Uterus (tissue), 4 donors: ENCODE data around the gene CHST9. TPM values are rescaled to one million over a fixed set of nuclear protein-coding genes. Genes with fewer than 3 reads are reported as not detected.
"Not testable (repeated sequence)": the region's sequence is repeated elsewhere in the genome, so short reads cannot be mapped to it uniquely, and the experiment has no call there.

Source experiments
- DNase-seq, 2 donors: peaks; one replicate each; pipeline ENCODE4 v3.0.0-alpha.2; 2019 to 2020
- H3K27ac ChIP-seq, 2 donors: fragments of 200-600 bp; sonication (generic); 1 replicate in 1 of 2; 2 replicates in 1 of 2; pipeline ENCODE4 v1.5.1; 2016 to 2018
- H3K27me3 ChIP-seq, 2 donors: fragments of 200-600 bp; sonication (generic); one replicate each; pipeline ENCODE4 v1.5.1; 2018 to 2019; ENCODE audit warnings: control low read depth in 1 of 2
- H3K36me3 ChIP-seq, 2 donors: fragments of 200-600 bp; sonication (generic); one replicate each; pipeline ENCODE4 v1.5.1; 2019; ENCODE audit warnings: control low read depth in 1 of 2
- H3K4me1 ChIP-seq, 2 donors: fragments of 200-600 bp; sonication (generic); one replicate each; pipeline ENCODE4 v1.5.1; 2018 to 2019; ENCODE audit warnings: control low read depth in 1 of 2
- H3K4me3 ChIP-seq, 2 donors: fragments of 200-600 bp; sonication (generic); 1 replicate in 1 of 2; 2 replicates in 1 of 2; pipeline ENCODE4 v1.5.1; 2018 to 2019; ENCODE audit warnings: mild to moderate bottlenecking in 1 of 2
- H3K9me3 ChIP-seq, 2 donors: fragments of 200-600 bp; sonication (generic); one replicate each; pipeline ENCODE4 v1.5.1; 2019; ENCODE audit warnings: control low read depth in 1 of 2
- POLR2A ChIP-seq, 2 donors: fragments of 450-650 bp; IDR thresholded peaks; one replicate each; pipeline ENCODE4 v1.6.1; 2016; ENCODE audit warnings: antibody characterized with exemption in 2 of 2, mild to moderate bottlenecking in 1 of 2, moderate library complexity in 1 of 2
- intact Hi-C: fragments of 100-400 bp; cut with DNase I; formaldehyde crosslinking; loops from one replicate; pipeline ENCODE4 v1.15.1; 2023; ENCODE audit warnings: low total_unique reads
- total RNA-seq, 4 donors: library from RNA; depleted of rRNA in 3 of 4; stranded (reverse); fragments of >200 nt in 3 of 4; gene quantifications; one replicate each; pipeline versions ENCODE4 v1.1.0 to v1.2.4, GENCODE V29; 2014 to 2023
- TF ChIP-seq, protein P1 (sequence below), 4 experiments: fragments of 200-600 bp in 2 of 4; fragments of 450-650 bp in 2 of 4; sonication (generic) in 2 of 4; IDR thresholded peaks; one replicate each; pipeline ENCODE4 v1.5.1; 2016 to 2019; ENCODE audit warnings: antibody characterized with exemption in 4 of 4, mild to moderate bottlenecking in 2 of 4, moderate library complexity in 1 of 4
- donor health status: DM: yes; HTN: yes; CAD: no.

CHST9 gene
- total RNA-seq, 4 donors from 2014 or later = 0.21 to 3.7 TPM; not detected in 2

DNA sequence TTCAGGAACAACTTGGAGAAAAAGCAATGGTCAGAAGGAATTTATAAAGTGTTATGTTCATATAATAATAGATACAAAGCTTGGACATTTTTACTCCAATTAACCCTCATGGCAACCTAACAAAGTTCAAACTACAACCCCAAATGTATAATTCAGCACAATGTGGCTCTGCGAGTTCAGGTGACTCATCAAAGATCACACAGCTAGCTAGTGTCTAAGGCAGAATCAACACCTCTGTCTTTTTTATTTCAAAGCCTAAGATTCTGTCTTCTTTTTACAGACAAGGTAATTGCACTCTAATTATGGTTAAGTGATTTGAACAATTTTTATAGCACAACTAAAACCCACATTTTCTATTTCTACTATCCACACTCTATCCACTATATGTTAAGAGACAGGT, 90.5 kb downstream of the CHST9 start:
- intact Hi-C loops = no loop called here
- TF ChIP-seq, protein P1, sequence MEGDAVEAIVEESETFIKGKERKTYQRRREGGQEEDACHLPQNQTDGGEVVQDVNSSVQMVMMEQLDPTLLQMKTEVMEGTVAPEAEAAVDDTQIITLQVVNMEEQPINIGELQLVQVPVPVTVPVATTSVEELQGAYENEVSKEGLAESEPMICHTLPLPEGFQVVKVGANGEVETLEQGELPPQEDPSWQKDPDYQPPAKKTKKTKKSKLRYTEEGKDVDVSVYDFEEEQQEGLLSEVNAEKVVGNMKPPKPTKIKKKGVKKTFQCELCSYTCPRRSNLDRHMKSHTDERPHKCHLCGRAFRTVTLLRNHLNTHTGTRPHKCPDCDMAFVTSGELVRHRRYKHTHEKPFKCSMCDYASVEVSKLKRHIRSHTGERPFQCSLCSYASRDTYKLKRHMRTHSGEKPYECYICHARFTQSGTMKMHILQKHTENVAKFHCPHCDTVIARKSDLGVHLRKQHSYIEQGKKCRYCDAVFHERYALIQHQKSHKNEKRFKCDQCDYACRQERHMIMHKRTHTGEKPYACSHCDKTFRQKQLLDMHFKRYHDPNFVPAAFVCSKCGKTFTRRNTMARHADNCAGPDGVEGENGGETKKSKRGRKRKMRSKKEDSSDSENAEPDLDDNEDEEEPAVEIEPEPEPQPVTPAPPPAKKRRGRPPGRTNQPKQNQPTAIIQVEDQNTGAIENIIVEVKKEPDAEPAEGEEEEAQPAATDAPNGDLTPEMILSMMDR (IDR thresholded peaks at IDR 0.05) = no peak
- no peak for TF ChIP-seq POLR2A (IDR thresholded peaks at IDR 0.05)
- DNase-seq = no peak
- no peaks in the 10 kb centered on the region for H3K9me3 ChIP-seq
- no peaks in the 10 kb centered on the region for H3K36me3 ChIP-seq
- H3K27me3 ChIP-seq = no peaks in the 10 kb centered on the region
- H3K4me3 ChIP-seq = no peak overlapping the region
- no peaks in the 10 kb centered on the region for H3K4me1 ChIP-seq
- no peak overlapping the region for H3K27ac ChIP-seq

GRCh38 chr18:27093290-27093689, 91.8 kb downstream of the CHST9 start:
- H3K36me3 ChIP-seq, H3K9me3 ChIP-seq, H3K27me3 ChIP-seq, DNase-seq, intact Hi-C loops, H3K4me3 ChIP-seq, H3K4me1 ChIP-seq, H3K27ac ChIP-seq: not testable (repeated sequence)

- H3K4me3 ChIP-seq = no peak overlapping the region
- H3K4me1 ChIP-seq = no peaks in the 10 kb centered on the region
- intact Hi-C loops = no loop called here
- H3K9me3 ChIP-seq = no peaks in the 10 kb centered on the region
- no peaks in the 10 kb centered on the region for H3K36me3 ChIP-seq
- no peak overlapping the region for H3K27ac ChIP-seq
- no peak for DNase-seq
- TF ChIP-seq, protein P1 (IDR thresholded peaks at IDR 0.05) = no peak
- no peak for TF ChIP-seq POLR2A (IDR thresholded peaks at IDR 0.05)
- H3K27me3 ChIP-seq = no peaks in the 10 kb centered on the region
Observed at GRCh38 chr18:27081701-27082100, 103.4 kb downstream of the CHST9 start.

- intact Hi-C loops = no loop called here
- no peaks in the 10 kb centered on the region for H3K9me3 ChIP-seq
- H3K36me3 ChIP-seq = no peaks in the 10 kb centered on the region
- no peaks in the 10 kb centered on the region for H3K4me1 ChIP-seq
- TF ChIP-seq, protein P1 (IDR thresholded peaks at IDR 0.05) = no peak
- no peak for DNase-seq
- no peaks in the 10 kb centered on the region for H3K27me3 ChIP-seq
- no peak overlapping the region for H3K4me3 ChIP-seq
- no peak overlapping the region for H3K27ac ChIP-seq
Observed at GRCh38 chr18:27075828-27076227, 109.3 kb downstream of the CHST9 start.

DNA sequence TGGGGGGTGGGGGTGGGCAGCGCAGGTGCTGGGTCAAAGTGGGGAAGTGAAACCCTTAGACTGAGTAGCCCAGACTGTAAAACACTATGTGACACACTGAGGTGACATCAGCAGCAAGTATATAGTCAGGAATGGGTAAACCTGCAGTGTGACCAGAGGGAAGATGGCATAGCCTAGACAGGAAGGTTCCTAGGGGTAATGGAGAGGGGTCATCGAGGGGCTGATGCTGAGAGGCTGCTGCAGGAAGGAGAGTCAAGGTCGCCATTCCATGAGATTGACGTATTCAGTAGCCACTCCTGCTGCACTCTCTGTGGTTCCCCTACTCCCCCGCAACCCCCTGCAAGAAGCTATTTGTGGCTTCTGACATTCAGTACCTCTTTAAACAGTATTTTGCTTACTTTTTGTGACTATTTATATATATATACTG, 111.7 kb downstream of the CHST9 start:
- H3K4me3 ChIP-seq = no peak overlapping the region
- no peaks in the 10 kb centered on the region for H3K36me3 ChIP-seq
- intact Hi-C loops = no loop called here
- H3K9me3 ChIP-seq = no peaks in the 10 kb centered on the region
- H3K4me1 ChIP-seq = no peaks in the 10 kb centered on the region
- H3K27ac ChIP-seq = no peak overlapping the region
- no peak for DNase-seq
- H3K27me3 ChIP-seq = no peaks in the 10 kb centered on the region
- no peak for TF ChIP-seq POLR2A (IDR thresholded peaks at IDR 0.05)
- TF ChIP-seq, protein P1 (IDR thresholded peaks at IDR 0.05) = no peak

- H3K4me1 ChIP-seq = no peaks in the 10 kb centered on the region
- no peak for DNase-seq
- TF ChIP-seq, protein P1 (IDR thresholded peaks at IDR 0.05) = no peak
- no peak for TF ChIP-seq POLR2A (IDR thresholded peaks at IDR 0.05)
- H3K27ac ChIP-seq = no peak overlapping the region
- no peaks in the 10 kb centered on the region for H3K36me3 ChIP-seq
- no peak overlapping the region for H3K4me3 ChIP-seq
- no peaks in the 10 kb centered on the region for H3K9me3 ChIP-seq
- intact Hi-C loops = no loop called here
- no peaks in the 10 kb centered on the region for H3K27me3 ChIP-seq
Observed at GRCh38 chr18:27064673-27065072, 120.4 kb downstream of the CHST9 start.
